Measurements from ENCODE around the gene PARVA. TPM values are rescaled to one million over a fixed set of nuclear protein-coding genes. Genes with fewer than 3 reads are reported as not detected.

The PARVA gene
- total RNA-seq, 1 experiment from 2014 or later, result 31.5 TPM

DNA sequence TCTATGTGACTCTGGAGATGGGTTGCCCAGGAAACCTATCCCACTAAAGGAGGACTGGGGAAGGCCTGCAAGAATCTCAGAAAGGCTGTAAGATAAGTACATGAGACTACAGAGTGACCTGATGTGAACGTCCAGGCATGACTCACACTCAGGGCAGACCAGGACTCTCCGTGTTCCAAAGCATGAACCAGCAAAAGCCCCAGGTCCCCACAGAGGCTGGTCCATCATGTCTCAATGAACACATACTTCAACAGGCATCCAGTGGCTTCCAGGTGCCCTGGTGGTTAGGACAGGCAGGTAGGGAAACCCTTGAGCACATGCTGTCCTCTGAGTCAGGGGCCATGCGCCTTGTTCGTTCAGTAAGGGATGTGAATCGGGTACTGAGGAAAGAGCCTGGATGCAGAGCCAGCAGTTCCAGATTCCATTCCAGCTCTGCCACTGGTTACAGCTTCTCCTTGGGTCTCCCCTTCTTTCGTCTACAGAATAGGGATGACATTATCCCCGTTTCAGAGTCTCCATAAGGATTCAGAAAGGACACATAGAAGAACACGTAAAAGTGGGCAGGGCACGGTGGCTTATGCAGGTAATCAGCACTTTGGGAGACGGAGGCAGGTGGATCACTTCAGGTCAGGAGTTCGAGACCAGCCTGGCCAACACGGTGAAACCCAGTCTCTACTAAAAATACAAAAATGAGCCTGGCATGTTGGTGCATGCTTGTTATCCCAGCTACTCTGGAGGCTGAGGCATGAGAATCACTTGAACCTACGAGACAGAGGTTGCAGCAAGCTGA lies 167.8 kb downstream of the PARVA start:
- Histone ChIP-seq H3K27me3 (ENCODE audit: insufficient read depth, low read depth) (no peaks in the 10 kb centered on the region), H3F3A (ENCODE audit: insufficient read depth, low read depth) (no peaks in the 10 kb centered on the region), H3K9me2 (ENCODE audit: insufficient read depth) (no peaks in the 10 kb centered on the region), H3K4me1 (replicated peaks; ENCODE audit: insufficient read depth) (peaks cover 2% of the 10 kb centered on the region), H3K79me2 (ENCODE audit: low read depth) (no peaks in the 10 kb centered on the region), H3K4me2 (no peak overlapping the region), H3K9me3 (ENCODE audit: insufficient read depth, low read depth) (no peaks in the 10 kb centered on the region), H3K4me3 (no peak overlapping the region), H3K27ac (no peak overlapping the region), H2AFZ (no peak overlapping the region), H3K36me3 (ENCODE audit: low read depth) (no peaks in the 10 kb centered on the region), H4K20me1 (ENCODE audit: insufficient read depth) (no peaks in the 10 kb centered on the region)
- BruUV-seq (replicated peaks), result no TSS peak
- TF ChIP-seq CTCF (conservative IDR thresholded peaks at IDR 0.05), result no peak
- no peak for TF ChIP-seq EZH2 (IDR thresholded peaks at IDR 0.05; ENCODE audit: low read depth)
- POLR2A ChIA-PET (ENCODE audit: unreplicated experiment), result interaction anchor here (0.6 kb wide), 1 partner anchor 149 kb away, joined by 7 read pairs; no protein-coding TSS in a partner anchor
- intact Hi-C loops (cut with micrococcal nuclease; ENCODE audit: unreplicated experiment), result no loop called here
- no peak for DNase-seq
- CTCF ChIA-PET, result interaction anchor here (0.7 kb wide), 1 partner anchor 16 kb away, joined by 5 read pairs; no protein-coding TSS in a partner anchor

DNA sequence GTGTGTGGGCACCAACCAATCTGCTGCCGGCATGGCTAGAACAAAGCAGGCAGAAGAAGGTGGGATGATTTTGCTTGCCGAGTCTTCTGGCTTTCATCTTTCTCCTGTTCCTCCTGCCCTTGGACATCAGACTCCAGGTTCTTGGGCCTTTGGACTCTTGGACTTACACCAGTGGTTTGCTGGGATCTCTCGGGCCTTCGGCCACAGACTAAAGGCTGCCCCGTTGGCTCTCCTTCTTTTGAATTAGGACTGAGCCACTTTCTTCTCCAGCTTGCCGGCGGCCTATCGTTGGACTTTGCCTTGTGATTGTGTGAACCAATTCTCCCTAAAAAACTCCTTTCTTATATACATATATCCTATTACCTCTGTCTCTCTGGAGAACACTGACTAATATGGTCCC lies 168.8 kb downstream of the PARVA start:
- no peak overlapping the region for H3K27ac ChIP-seq
- TF ChIP-seq EZH2 (IDR thresholded peaks at IDR 0.05; ENCODE audit: low read depth) (no peak), CTCF (conservative IDR thresholded peaks at IDR 0.05) (no peak)
- no peaks in the 10 kb centered on the region for H3K79me2 ChIP-seq (ENCODE audit: low read depth)
- CTCF ChIA-PET, result no interaction called here
- no peaks in the 10 kb centered on the region for H3K9me3 ChIP-seq (ENCODE audit: insufficient read depth, low read depth)
- H4K20me1 ChIP-seq (ENCODE audit: insufficient read depth), result no peaks in the 10 kb centered on the region
- H3K4me2 ChIP-seq, result no peak overlapping the region
- intact Hi-C loops (cut with micrococcal nuclease; ENCODE audit: unreplicated experiment), result no loop called here
- BruUV-seq (replicated peaks), result no TSS peak
- no peak overlapping the region for H3K4me3 ChIP-seq
- H3K4me1 ChIP-seq (replicated peaks; ENCODE audit: insufficient read depth), result no peaks in the 10 kb centered on the region; the same call in 1 of the 2 replicates
- H3K27me3 ChIP-seq (ENCODE audit: insufficient read depth, low read depth), result no peaks in the 10 kb centered on the region
- no peaks in the 10 kb centered on the region for H3F3A ChIP-seq (ENCODE audit: insufficient read depth, low read depth)
- no peaks in the 10 kb centered on the region for H3K9me2 ChIP-seq (ENCODE audit: insufficient read depth)
- no peak overlapping the region for H2AFZ ChIP-seq
- H3K36me3 ChIP-seq (ENCODE audit: low read depth), result no peaks in the 10 kb centered on the region
- DNase-seq, result no peak
- POLR2A ChIA-PET (ENCODE audit: unreplicated experiment), result no interaction called here

- H4K20me1 ChIP-seq (ENCODE audit: insufficient read depth), result no peaks in the 10 kb centered on the region
- no peaks in the 10 kb centered on the region for H3F3A ChIP-seq (ENCODE audit: insufficient read depth, low read depth)
- intact Hi-C loops (cut with micrococcal nuclease; ENCODE audit: unreplicated experiment), result no loop called here
- no peak overlapping the region for H3K4me3 ChIP-seq
- H3K4me1 ChIP-seq (replicated peaks; ENCODE audit: insufficient read depth), result no peaks in the 10 kb centered on the region; the same call in 1 of the 2 replicates
- H3K27ac ChIP-seq, result no peak overlapping the region
- no peaks in the 10 kb centered on the region for H3K79me2 ChIP-seq (ENCODE audit: low read depth)
- BruUV-seq (replicated peaks), result no TSS peak
- ChIA-PET POLR2A (ENCODE audit: unreplicated experiment) (no interaction called here), CTCF (no interaction called here)
- H3K9me2 ChIP-seq (ENCODE audit: insufficient read depth), result no peaks in the 10 kb centered on the region
- H3K4me2 ChIP-seq, result no peak overlapping the region
- no peaks in the 10 kb centered on the region for H3K36me3 ChIP-seq (ENCODE audit: low read depth)
- H3K27me3 ChIP-seq (ENCODE audit: insufficient read depth, low read depth), result no peaks in the 10 kb centered on the region
- H2AFZ ChIP-seq, result no peak overlapping the region
- DNase-seq, result no peak
- TF ChIP-seq CTCF (conservative IDR thresholded peaks at IDR 0.05), result no peak
- TF ChIP-seq EZH2 (IDR thresholded peaks at IDR 0.05; ENCODE audit: low read depth), result no peak
- no peaks in the 10 kb centered on the region for H3K9me3 ChIP-seq (ENCODE audit: insufficient read depth, low read depth)
Measured at GRCh38 chr11:12546660-12547059, 169.3 kb downstream of the PARVA start.
